Measurements from ENCODE around the gene MBTD1. TPM values are rescaled to one million over a fixed set of nuclear protein-coding genes. Genes with fewer than 3 reads are reported as not detected.

Gene MBTD1
- total RNA-seq, 1 experiment from 2014 or later = 3.9 TPM

GRCh38 chr17:51161541-51161940, 98.3 kb downstream of the MBTD1 start:
- no peak for DNase-seq (ENCODE audit: low read depth)
- in situ Hi-C loops (cut with HindIII; ENCODE audit: low pct_unique_long_range_greater_than_20kb, low sequenced_read_pairs) = no loop called here

GRCh38 chr17:51159604-51160003, 100.2 kb downstream of the MBTD1 start:
- no peak for DNase-seq (ENCODE audit: low read depth)
- in situ Hi-C loops (cut with HindIII; ENCODE audit: low pct_unique_long_range_greater_than_20kb, low sequenced_read_pairs) = no loop called here

GRCh38 chr17:51155416-51155815, 104.4 kb downstream of the MBTD1 start:
- in situ Hi-C loops (cut with HindIII; ENCODE audit: low pct_unique_long_range_greater_than_20kb, low sequenced_read_pairs) = no loop called here
- DNase-seq (ENCODE audit: low read depth) = no peak

GRCh38 chr17:51154176-51154575, 105.7 kb downstream of the MBTD1 start:
- no peak for DNase-seq (ENCODE audit: low read depth)
- in situ Hi-C loops (cut with HindIII; ENCODE audit: low pct_unique_long_range_greater_than_20kb, low sequenced_read_pairs) = no loop called here

GRCh38 chr17:51153210-51154072, 106.4 kb downstream of the MBTD1 start, which contains the start of gene NME1:
NME1 (plus strand) TSS chr17:51153559; CDS start chr17:51155655, 2,096 bp downstream.
- in situ Hi-C loops (cut with HindIII; ENCODE audit: low pct_unique_long_range_greater_than_20kb, low sequenced_read_pairs) = no loop called here
- DNase-seq (ENCODE audit: low read depth) = peak; percentile 99

- no peak for DNase-seq (ENCODE audit: low read depth)
- in situ Hi-C loops (cut with HindIII; ENCODE audit: low pct_unique_long_range_greater_than_20kb, low sequenced_read_pairs) = no loop called here
Observed at GRCh38 chr17:51152766-51153209, 107.1 kb downstream of the MBTD1 start.

- no peak for DNase-seq (ENCODE audit: low read depth)
- in situ Hi-C loops (cut with HindIII; ENCODE audit: low pct_unique_long_range_greater_than_20kb, low sequenced_read_pairs) = no loop called here
Observed at GRCh38 chr17:51150932-51151331, 108.9 kb downstream of the MBTD1 start.

- in situ Hi-C loops (cut with HindIII; ENCODE audit: low pct_unique_long_range_greater_than_20kb, low sequenced_read_pairs) = no loop called here
- DNase-seq (ENCODE audit: low read depth) = no peak
Observed at GRCh38 chr17:51149163-51149562, 110.7 kb downstream of the MBTD1 start.

GRCh38 chr17:51147650-51148049, 112.2 kb downstream of the MBTD1 start:
- in situ Hi-C loops (cut with HindIII; ENCODE audit: low pct_unique_long_range_greater_than_20kb, low sequenced_read_pairs) = no loop called here
- DNase-seq (ENCODE audit: low read depth) = no peak

GRCh38 chr17:51144266-51145022, 115.4 kb downstream of the MBTD1 start:
- DNase-seq (ENCODE audit: low read depth) = no peak
- in situ Hi-C loops (cut with HindIII; ENCODE audit: low pct_unique_long_range_greater_than_20kb, low sequenced_read_pairs) = no loop called here

GRCh38 chr17:51142597-51142996, 117.3 kb downstream of the MBTD1 start:
- in situ Hi-C loops (cut with HindIII; ENCODE audit: low pct_unique_long_range_greater_than_20kb, low sequenced_read_pairs) = no loop called here
- no peak for DNase-seq (ENCODE audit: low read depth)

- in situ Hi-C loops (cut with HindIII; ENCODE audit: low pct_unique_long_range_greater_than_20kb, low sequenced_read_pairs) = no loop called here
- DNase-seq (ENCODE audit: low read depth) = no peak
Observed at GRCh38 chr17:51135956-51136355, 123.9 kb downstream of the MBTD1 start.

GRCh38 chr17:51133365-51133764, 126.5 kb downstream of the MBTD1 start:
- DNase-seq (ENCODE audit: low read depth) = no peak
- in situ Hi-C loops (cut with HindIII; ENCODE audit: low pct_unique_long_range_greater_than_20kb, low sequenced_read_pairs) = no loop called here

- in situ Hi-C loops (cut with HindIII; ENCODE audit: low pct_unique_long_range_greater_than_20kb, low sequenced_read_pairs) = no loop called here
- DNase-seq (ENCODE audit: low read depth) = peak; percentile 88
Observed at GRCh38 chr17:51132964-51133319, 126.9 kb downstream of the MBTD1 start.

GRCh38 chr17:51128076-51128475, 131.8 kb downstream of the MBTD1 start:
- in situ Hi-C loops (cut with HindIII; ENCODE audit: low pct_unique_long_range_greater_than_20kb, low sequenced_read_pairs) = no loop called here
- peak; percentile 68 for DNase-seq (ENCODE audit: low read depth)

Other genes with a start within 250 kb of the MBTD1 start
- gene SPAG9, start 139.2 kb downstream of the MBTD1 start, total RNA-seq (2014; rRNA removed; shearing (Covaris generic); ENCODE audit: low replicate concordance) = 78.0 and 97.9 TPM in 2 replicates
- gene NME1, start 106.5 kb downstream of the MBTD1 start, total RNA-seq (2014; rRNA removed; shearing (Covaris generic); ENCODE audit: low replicate concordance) = 280 and 357 TPM in 2 replicates
- gene NME2, start 93.6 kb downstream of the MBTD1 start, total RNA-seq (2014; rRNA removed; shearing (Covaris generic); ENCODE audit: low replicate concordance) = 867 and 999 TPM in 2 replicates
- gene UTP18, start 497 bp upstream of the MBTD1 start, total RNA-seq (2014; rRNA removed; shearing (Covaris generic); ENCODE audit: low replicate concordance) = 120 and 128 TPM in 2 replicates

Measured in Caki2 (cell line).